GM20431 (cell line): Measurements from ENCODE around the gene SORL1.
"Not testable (repeated sequence)": the region's sequence is repeated elsewhere in the genome, so short reads cannot be mapped to it uniquely, and the experiment has no call there.

Experiments
- in situ Hi-C: fragments of 300-500 bp; cut with MseI, MboI; formaldehyde crosslinking; loops from one replicate; pipeline ENCODE4 v1.15.0; 2020; ENCODE audit warnings: low sequenced_read_pairs; ENCODE audit not compliant: unreplicated experiment

Gene SORL1

DNA sequence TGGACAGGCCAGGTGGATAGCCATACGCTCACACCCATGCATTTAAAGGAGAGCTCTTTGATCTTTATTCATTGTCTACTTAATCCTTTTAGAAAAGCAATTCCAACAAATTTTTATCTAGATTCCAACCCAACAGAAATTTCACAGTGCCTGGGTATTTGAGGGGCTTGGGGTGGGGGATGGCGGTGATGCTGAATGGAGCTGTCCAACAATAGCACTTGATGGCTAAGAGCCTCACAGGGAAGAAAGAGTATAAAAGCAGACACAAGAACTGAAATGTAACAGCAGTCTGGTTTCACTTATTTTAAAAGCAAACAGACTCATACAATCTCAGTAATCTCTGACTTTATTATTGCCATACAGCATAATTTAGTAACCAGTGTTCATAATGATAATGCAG, 102.4 kb downstream of the SORL1 start:
- in situ Hi-C loops = no loop called here

DNA sequence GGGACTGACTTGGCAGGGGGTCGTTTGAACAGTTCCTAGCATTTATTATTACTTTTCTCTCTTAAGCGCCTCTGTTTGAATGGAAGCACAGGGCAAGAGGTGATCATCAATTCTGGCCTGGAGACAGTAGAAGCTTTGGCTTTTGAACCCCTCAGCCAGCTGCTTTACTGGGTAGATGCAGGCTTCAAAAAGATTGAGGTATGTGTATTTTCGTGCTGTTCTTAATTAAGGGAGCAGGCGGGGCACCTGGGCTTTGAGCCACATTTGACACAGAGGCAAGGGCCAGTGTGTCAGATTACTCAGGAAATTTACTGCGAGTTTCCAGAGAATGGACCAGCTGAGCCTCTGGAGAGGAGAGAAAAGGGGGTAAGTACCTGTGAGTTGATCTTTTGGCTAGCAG, 103.0 kb downstream of the SORL1 start:
- in situ Hi-C loops = no loop called here

DNA sequence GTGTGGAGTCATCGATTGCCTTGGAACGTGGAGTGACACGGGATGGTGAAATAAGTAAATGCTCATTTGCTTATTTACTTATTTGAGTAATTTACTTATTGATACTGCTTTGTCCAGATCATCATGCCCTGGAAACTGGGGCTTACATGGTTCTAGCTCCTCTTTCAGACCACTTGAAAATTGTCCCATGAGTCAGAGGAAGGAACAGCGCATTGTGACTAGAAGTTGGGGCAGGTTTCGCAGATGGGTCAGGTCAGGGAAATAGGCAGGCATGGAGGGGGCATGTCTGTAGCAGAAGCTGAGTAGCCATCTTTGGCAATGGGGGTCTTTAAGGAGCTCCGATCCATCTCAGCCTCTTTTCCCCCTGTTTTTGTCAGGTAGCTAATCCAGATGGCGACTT, 104.8 kb downstream of the SORL1 start:
- in situ Hi-C loops = no loop called here

DNA sequence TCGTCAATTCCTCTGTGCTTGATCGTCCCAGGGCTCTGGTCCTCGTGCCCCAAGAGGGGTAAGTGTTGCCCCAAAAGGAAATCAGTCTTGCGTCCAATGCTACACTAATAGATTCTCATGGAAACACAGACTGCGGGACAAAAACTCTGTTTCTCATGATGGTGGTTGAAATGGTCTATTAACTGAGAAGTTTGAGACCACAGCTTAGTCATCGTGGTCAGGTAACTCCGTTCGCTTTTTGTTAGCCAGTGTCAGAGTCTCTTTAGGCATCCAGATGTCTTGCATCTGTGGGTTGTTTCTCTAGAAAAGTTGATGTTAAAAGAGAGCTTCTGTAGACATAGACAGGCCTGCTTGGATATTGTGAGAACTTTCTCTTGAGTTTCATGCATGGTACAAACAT, 105.2 kb downstream of the SORL1 start:
- in situ Hi-C loops = no loop called here

DNA sequence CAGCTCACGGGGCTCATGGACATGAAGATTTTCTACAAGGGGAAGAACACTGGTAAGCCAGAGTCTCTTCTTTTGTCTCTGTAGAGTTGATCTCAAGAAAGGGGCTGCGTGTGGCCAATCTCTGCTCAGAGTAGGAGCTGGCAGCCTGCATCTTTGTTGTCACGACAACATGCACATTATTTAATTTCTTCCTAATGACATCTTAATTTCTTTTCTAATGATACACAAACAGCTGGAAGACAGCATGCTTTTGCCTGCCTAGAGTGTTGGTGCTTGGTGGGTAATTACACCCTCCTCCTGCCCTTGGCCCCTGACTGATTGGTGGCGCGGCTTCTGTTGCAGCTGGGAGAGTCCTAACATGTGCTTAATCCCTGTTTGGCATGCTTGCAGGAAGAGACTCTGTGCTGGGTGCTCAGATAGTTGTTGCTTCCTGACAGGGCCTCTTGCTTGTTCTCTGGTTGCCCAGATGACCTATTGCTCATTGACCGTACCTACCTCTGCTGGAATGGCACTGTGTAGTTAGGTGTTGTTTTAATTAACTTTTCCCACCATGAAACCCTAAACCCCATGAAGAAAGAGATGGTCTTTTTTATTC, 107.6 kb downstream of the SORL1 start:
- in situ Hi-C loops = no loop called here

DNA sequence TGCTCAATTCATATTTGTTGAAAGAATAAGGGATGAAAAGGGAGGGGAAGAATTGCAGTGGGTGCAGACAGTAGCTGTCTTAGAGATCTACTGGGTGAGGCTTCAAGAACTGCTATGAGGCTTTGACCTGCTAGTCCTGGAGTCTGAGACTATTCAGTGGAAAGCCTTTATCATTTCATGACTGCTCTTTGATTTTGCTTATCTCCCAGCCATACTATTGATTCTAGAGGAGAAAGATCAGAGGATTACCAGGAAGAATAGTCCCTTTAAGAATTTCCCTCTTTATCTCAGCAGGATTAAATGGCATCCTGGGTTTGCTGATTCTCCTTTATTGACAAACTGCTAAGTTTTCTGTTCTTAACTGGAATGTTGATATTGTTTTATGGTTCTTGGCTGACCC, 108.1 kb downstream of the SORL1 start:
- in situ Hi-C loops = no loop called here

DNA sequence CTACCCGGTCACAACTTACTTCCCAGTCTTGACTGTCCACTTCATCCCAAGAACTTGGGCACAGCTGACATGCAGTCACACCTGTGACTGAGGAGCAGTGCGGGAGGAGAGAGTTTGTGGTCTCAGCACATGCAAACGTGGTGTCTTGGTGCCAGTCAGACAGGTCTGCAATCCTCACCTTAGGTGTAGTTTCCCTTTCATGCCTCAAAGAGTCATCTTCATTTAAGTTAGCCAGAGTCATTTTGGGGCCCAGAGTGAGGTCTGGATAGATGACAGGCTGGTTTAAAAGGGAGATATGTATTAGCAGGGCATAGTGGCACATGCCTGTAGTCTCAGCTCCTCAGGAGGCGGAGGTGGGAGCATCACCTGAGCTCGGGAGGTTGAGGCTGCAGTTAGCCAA, 109.1 kb downstream of the SORL1 start:
- in situ Hi-C loops = no loop called here

DNA sequence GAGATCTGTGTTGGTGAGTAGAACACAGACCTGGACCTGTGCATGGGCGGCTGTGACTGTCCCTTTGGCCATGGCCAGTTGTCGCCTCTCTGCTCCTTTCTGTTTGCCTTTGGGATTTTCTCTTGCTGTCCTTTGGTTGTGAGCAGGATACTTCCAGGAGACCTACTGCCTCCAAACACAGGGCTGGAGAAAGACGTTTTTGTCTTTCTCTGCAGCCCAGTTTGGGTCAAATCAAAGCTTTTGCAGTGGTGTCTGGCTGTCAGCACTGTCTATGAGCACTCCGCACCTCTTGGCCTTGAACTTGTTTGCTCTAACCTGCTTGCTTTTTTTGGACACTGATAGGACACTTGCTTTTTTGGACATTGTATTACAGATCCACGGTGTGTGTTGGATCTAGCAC, 109.6 kb downstream of the SORL1 start:
- in situ Hi-C loops = no loop called here

DNA sequence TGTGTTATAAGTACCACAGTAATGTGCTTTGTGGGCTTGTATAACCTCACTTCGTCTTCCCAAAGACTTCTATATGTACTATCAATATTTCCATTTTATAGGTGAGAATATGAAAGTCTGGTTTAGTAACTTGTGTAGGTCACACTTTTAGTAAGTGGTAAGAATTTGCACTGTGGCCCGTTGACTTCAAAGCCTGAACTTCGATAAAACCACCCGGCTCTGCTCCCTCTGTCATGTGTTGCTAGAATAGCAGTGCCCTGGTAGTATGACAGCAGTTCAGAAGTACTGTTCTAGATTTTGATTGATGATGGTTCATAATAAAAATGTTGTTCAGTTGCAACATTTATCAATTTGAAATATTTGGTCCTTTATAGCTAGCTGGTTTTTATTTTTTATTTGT, 110.9 kb downstream of the SORL1 start:
- in situ Hi-C loops = no loop called here

DNA sequence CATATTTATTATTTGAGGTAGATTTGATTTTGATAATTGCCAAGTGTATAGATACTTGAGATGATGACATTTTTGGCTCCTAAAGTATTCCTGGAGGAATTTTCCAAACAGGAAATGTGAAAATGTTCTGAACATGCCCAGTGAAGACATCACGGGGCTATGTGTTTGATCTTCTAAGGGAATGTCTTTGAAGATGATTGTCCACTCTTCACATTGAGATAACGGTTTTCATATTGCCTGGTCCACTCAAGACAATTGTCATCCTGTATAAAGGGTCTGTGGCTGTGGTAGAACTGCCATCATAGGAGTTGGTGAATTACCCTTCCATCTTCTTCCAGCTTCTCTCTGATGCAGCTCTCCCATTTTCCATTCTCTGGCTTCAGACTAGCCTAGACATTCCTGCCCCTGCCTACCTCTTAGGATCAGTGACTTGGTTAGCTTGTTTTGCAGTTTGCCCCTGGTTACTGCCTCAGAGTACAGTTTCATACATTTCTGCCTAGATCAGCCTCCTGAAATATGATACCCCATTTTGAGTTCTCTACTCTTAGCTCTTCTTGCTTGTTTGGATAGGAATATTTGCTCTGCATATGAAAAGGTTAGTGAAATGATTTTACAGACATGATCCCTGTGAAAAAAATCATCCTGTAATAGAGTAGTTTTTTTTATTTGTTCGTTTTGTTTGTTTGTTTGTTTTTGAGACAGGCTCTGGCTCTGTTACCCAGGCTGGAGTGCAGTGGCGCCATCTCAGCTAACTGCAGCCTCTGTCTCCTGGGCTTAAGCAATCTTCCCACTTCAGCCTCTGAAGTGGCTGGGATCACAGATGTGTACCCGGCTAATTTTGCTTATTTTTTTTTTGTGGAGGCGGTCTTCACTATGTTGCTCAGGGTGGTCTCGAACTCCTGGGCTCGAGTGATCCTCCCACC, 112.0 kb downstream of the SORL1 start:
- in situ Hi-C loops = no loop called here

DNA sequence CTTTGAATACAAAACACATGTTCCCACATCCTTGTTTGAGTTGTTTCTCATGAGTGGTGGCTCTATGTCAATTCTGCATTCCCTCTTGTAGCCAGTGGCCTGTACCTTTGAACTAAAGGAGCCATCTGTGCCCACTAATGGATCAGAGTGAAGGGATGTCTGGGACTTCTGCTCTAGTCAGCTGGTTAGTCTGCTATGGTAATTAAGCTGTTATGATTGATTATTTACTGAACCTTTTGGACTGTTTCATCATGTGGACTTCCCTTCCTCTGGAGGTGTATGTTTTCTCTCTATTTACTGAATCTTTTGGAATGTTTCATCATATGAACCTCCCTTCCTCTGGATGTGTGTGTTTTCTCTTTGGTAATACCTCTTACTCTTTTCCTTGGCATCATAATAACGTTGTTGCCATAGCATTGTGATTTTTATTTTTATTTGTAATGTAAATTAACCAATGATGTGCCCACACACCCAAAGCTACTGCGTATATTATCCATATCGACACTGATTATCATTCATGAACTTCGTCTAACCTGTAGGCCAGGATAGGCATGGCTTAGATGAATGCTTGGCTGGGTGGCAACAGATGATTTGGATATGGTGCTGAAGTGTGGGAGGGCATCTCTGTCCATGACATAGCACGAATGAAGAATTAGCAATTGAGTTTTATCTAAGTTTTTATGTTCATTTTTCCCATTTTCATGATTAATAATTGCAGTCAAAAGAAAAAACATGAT, 113.0 kb downstream of the SORL1 start:
- in situ Hi-C loops = no loop called here

DNA sequence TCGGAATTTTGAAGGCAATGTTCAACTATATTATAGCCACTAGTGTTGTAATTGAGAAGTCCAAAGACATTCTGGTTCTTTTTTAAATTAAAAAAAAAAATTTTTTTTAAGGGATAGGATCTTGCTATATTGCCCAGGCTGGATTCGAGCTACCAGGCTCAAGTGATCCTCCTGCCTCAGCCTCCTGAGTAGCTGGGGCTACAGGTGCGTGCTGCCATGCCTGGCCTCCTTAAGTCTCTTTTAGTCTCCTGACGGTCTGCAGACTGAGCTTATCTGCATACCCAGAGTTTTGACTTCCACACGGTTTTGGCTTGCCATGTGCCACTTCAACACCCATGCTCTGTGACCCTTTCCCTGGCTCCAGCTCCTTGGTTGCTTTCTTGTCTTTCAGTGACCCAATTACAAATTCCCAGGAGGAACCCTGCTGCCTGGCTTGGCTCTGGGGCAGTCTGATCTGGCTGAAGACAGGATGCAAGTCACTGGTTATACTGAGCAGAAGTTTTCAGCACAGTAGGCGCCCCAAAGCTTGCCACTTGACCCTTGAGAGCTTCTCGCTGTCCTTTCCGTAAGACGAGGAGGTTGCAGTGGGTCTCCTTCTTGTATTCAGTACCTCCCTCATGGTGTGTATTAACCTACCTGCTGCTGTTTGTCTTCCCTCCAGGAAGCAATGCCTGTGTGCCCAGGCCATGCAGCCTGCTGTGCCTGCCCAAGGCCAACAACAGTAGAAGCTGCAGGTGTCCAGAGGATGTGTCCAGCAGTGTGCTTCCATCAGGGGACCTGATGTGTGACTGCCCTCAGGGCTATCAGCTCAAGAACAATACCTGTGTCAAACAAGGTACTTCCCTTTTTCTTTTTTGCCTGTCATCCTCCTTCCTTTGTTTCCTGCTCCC, 114.4 kb downstream of the SORL1 start:
- in situ Hi-C loops = no loop called here

DNA sequence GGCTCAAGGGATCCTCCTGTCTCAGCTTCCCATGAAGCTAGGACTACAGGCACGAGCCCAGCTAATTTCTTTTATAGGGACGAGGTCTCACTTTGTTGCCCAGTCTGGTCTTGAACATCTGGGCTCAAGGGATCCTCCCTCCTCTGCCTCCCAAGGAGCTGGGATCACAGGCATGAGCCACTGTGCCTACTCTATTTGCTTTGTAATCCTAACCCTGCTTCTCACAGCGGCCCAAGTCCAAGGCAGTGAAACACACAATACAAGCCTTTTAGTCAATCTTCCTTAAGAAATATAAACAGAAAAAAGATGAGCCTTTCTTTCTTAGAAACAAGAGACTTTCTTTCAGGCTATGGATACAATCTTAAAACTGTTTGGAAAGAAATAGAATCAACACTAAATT, 115.9 kb downstream of the SORL1 start:
- in situ Hi-C loops = no loop called here

DNA sequence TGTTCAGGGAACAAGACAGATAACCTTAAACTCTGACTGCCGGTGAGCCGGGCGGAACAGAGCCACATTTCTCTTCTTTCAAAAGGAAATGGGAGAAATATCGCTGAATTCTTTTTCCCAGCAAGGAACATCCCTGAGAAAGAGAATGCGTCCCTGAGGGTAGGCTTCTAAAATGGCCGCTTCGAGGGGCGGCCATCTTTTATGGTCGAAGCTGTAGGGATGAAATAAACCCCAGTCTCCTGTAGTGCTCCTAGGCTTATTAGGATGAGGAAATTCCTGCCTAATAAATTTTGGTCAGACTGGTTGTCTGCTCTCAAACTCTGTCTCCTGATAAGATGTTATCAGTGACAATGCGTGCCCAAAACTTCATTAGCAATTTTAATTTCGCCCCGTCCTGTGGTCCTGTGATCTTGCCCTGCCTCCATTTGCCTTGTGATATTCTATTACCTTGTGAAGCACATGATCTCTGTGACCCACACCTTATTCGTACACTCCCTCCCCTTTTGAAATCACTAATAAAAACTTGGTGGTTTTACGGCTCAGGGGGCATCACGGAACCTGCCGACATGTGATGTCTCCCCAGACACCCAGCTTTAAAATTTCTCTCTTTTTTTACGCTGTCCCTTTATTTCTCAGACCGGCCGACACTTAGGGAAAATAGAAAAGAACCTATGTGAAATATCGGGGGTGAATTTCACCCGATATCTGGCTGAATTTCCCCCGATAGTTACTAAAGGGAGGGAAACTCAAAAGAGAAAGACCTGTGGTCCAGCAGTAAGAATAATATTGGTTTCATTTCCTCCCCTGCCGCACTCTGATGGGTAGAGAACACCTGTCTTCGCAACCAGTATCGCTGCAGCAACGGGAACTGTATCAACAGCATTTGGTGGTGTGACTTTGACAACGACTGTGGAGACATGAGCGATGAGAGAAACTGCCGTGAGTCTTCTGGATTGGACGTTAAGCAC, 117.5 kb downstream of the SORL1 start:
- in situ Hi-C loops = not testable (repeated sequence)

DNA sequence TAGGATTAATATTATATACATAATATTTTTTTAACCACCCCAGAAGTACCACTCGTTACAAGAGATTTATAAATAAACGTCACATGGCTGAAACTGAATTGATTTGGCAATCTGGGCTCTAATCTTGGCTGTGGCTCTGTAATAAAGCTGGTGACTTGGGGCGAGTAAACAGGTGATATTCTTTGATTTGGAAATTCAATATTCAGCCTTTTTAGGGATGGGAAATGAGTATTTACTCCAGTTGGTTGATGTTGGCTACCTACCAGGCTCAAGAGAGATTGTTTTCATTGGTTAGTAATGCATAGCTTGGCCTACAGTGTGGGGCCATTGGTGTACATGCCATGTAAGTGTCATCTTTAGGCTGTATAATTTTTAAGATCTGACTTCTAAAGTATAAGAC, 118.3 kb downstream of the SORL1 start:
- in situ Hi-C loops = no loop called here

DNA sequence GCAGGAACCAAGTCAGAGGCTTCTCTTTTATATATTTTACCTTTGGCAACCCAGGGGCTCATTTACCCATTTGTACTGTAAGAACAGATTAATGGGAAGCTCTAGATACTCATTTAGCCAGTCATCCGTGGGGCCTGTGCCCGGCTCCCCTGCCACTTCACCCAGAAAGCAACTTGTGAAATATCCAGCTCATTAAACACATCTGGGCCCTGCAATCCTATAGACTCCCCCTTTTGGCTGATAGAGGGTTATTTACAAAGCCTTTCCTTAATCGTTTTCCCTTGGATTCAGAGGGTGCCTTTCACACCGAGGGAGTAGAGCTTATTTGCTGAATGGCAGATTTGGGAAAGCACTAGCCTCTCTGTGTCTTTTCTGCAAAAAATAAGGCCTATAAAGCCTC, 119.4 kb downstream of the SORL1 start:
- in situ Hi-C loops = no loop called here

DNA sequence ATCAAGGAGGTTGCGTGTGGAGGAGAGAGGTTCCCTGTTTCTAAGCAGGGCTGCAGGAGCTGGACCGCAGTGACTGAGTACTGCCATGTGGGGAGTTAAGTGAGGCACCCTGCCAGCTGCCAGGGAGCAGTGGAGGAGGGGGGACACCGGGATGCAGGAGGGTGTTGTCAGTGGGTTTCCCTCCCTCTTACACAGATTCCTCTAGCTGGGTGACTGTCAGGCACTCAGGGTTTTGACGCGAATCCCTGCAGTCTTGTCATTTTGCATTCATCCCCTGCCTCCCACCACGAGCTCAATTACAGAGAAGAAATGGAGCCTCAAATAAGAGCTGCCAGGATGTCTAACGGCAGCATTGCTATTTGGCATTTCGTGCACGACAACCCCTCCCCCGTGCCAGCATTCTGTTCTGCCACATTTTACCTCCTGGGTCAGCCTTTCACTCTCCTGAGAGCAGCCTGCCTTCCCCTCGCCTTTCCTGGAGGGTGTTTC, 120.5 kb downstream of the SORL1 start:
- in situ Hi-C loops = no loop called here

DNA sequence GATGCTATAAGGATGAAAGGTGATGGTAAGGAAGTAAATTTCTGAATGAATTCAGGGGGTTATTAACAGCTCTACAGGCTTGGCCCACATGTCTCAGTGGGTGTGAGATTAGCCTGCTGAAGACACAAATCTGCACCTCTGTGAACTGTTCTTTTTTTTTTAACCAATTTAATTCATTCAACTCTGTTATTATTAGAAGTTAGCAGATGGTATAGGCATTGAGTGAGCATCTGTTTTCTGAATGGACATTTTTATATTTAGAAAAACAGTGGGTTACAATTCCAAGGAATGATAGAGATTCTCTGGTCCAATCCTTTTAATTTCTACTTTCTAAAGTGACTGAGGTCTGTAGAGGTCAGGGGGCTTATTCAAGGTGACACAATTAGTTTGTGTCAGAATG, 122.7 kb downstream of the SORL1 start:
- in situ Hi-C loops = no loop called here
